ENCODE measurements around the gene TBC1D22B.

The TBC1D22B gene

DNA sequence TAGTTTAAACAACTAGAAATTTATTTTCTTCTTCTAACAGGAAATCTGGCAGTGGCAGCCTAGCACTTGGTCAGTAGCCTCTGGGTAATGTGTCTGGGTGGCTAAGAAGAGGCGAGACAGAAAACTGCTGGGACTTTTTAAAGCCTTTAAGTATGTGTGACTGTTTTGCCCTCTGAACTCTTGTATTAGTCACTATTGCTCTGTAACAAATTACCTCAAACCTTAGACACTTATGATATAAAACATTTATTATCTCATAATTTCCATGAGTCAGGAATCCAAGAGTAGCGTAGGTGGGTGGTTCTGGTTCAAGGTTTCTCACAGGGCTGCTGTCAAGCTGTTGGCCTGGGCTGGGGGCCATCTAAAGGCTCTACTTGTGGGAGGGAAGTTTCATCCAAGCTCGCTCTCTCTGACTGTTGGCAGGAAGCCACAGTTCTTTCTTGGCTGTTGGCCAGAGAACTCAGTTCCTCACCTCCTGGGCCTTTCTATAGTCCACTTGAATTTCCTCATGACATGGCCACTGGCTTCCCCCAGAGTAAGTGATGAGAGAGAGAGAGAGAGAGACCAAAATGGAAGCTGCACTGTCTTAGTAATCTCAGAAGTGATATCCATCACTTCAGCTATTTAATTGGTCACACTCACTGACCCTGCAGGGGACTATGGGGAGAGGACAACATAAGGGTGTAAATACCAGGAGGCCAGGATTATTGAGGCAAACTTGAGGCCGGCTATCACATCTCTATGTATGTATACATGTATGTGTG, 17.4 kb upstream of the TBC1D22B start:
- DNase-seq, result peak; percentile 83 to 84

DNA sequence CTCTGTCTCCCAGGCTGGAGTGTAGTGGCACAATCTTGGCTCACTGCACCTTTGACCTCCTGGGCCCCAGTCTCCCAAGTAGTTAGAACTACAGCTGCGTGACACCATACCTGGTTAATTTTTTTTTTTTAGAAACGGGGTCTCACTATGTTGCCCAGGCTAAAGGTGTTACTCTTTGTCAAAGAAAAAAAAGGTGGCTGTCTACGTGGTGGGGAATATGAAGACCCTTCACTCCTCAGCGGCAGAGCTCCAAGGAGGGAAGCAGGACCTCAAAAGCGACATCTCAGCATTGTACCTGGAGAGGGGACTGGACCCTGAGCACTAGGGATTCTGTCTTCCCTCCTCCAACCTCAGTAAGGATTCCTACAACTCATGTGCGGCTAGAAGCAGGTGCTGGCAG, 16.4 kb upstream of the TBC1D22B start:
- no peak for DNase-seq

DNA sequence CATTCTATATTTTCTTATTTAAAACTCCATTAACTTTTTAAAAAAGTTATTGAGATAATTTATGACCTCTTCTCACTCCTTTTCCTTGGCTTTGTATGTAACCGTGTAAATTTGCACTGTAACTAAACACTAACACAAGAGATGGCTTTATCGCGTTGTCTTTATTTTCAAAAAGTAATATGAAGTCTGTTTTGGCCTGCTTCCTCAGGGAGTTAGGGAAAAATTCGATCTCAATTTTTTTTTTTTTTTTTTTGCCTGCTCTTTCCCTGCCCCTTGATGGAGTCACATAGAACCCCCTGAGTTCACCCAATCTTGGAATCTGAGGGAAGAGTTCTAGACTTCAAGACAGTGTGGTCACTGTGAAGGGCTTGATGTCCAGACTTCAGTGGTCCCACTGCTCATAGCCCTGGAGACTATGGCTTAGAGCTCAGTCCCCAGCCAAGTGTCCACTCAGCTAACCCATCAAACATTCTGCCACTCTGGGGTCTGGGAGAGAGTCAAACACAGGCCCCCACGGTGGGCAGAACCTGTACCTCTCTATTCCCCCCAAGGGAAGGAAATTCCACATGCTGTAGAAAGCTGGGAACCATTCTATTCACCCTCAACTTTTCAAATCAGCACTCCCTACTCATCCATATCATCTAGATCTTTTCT, 15.7 kb upstream of the TBC1D22B start:
- DNase-seq, result no peak

DNA sequence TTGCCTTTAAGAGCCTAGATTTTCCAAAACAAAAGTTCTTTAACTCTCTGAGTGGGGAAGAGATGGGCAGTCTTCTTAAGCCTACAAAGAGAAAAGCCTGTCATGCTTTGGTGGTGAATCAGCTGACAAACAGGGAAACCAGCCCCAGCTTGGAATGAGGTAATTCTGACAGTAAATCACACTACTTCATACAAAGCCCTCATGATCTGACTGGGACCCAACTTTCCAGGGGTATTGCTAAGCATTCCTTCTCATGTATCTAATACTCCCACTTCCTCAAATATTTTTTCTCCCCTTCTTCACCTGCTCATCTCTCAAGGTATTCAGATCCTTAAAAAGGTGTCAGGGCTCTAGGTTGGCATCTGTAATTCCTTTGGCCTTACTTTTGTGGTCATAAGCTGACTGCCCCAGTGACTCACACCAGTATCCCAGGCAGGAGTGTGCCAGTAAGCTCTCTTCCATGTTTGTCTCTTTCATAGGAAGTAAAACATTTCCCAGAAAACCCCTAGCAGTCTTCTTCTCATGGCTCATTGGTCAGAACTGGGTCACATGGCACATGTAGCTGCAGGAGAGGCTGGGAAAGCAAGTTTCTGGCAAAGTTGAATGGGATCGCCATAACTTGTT, 15.0 kb upstream of the TBC1D22B start:
- DNase-seq, result peak; percentile 6 to 11

DNA sequence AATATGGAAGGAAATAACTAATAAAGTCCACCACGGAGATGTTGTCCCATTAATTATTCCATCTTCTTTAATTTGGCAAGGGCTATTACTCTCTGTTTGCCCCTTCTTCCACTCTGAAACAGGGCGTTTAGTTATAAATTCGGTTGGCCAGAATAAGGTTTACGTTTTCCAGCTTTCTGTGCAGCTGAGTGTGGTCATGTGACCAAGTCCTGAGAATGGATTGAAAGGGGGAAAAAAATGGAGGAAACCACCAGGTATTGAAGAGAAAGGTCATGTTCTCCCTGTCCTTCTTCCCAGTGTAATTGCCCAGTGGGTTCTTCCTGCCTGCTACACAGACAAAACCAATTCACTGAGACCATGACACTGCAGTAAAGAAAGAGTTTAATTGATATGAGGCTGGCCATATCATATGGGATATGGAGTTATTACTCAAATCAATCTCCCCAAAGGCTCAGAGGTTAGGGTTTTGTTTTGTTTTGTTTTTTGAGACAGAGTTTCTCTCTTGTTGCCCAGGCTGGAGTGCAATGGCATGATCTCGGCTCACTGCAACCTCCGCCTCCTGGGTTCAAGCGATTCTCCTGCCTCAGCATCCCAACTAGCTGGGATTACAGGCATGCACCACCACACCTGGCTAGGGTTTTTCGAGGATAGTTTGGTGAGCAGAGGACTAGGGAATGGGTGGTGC, 14.3 kb upstream of the TBC1D22B start:
- no peak for DNase-seq

DNA sequence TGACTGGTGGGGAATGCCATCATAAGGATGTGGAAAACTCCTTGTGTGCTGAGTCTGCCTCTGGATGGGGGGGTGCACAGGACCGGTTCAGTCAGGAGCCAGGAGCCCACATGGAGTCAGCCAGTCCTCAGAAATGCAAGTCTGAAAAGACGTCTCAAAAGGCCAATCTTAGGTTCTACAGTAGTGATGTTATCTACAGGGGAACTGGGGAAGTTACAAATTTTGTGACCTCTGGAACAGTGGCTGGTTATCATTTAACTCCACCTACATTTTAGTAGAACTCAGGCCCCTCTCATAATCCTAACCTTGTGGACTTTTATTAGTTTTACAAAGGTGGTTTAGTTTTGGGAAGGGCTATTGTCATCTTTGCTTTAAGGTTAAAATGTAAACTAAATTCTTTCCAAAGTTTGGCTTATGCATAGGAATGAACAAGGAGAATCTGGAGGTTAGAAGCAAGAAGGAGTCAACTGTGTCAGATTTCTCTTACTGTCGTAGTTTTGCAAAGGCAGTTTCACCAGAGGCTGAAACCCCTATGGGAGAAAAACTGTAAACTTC, 13.7 kb upstream of the TBC1D22B start:
- DNase-seq, result no peak

DNA sequence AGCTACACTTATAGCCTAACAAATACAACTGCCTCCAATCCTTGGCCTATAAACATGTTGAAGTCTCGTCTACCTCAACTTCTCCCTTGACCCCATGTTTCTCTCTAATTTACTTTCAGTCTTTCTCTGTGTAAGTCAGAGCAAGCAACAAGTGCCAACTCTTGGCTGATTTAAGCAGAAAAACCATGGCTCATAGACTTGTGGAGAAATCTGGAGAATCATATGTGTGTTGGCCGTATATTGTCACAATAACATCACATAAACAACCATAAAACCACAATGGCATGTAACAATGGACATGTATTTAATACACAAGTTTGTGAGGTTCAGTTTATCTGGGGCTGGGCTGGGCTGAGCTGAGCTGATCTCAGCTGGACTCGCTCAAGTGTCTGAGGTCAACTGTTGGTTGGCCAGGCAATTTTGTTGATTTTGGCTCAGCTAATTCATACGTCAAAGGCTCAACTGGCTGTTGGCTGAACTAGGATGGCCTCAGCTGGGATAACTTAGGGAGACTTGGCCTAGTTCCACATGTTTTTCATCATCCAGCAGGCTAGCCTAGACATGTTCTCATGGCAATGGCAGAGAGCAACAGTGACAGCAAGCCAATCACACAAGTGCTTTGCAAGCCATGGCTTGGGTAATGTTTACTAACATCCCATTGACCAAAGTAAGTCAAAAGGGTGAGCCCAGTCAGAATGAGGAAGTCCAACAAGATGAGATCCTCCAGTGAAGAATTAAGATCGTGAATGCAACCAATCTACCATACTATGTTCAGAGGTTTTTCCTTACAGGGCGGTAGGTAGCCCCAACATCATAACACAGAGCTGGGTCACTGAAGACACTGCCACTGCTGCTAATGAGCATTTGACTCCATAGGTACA, 12.9 kb upstream of the TBC1D22B start:
- peak; percentile 98 for DNase-seq

DNA sequence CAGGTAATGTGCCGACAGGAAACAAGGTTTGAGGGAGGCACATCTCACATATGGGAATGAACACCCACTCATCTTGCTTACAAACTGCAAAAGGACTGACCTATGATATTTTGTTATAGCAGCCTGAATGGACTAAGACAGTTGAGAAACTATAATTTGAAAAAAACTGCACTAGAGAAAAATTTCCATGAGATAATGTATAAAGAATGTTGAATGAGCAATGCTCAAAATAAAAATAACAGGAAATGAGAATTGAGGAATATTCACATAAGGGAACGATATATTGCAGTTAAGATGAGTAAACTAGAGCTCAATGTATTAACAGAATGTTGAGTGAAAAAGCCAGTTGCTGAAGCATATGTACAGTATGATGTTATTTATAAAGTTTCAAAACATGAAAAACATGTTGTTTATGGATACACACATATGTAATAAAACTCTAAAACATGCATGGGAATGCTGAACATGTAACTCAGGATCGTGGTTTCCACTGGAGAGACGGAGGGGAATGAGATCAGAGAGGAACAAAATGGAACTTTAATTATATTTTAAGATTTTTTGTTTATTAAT, 6.3 kb upstream of the TBC1D22B start:
- no peak for DNase-seq

DNA sequence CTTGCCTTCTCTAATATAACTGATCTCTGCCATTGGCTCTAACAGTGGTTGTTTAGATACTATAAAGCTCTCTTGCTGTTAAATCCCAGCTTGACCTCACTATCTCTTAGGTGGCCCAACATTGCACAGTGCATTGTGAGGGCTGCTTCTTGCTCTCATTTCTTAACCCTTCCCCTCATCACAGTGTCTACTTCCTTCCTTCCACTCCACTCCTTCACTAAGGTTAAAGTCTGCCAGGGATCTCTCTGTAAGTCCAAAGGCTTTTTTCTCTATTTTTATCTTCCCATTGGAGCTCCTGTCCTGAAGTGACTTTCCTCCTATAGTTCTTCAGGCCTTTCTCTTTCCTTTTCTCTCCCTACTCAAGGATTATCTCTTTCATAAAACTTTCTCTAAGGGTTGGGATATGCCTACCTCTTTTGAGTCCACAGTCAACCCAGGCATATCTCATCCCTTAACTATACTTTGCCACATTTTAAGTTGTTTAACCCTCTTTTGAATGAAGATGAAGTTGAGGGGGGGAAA, 4.0 kb upstream of the TBC1D22B start:
- no peak for DNase-seq

DNA sequence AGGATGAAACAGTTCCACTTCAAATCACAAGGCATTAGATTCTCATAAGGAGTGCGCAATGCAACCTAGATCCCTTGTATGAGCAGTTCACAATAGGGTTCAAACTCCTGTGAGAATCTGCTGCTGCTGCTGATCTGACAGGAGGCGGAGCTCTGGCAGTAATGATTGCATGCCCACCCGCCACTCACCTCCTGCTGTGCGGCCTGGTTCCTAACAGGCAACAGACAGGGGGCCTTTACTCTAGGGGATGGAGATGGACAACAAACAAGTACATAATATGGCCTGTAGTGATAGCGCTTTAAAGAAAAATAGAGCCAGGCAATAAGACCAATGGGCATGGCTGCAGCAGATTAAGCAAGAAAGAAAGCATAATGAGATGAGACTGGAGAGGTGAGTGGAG, 2.7 kb upstream of the TBC1D22B start:
- DNase-seq, result no peak

DNA sequence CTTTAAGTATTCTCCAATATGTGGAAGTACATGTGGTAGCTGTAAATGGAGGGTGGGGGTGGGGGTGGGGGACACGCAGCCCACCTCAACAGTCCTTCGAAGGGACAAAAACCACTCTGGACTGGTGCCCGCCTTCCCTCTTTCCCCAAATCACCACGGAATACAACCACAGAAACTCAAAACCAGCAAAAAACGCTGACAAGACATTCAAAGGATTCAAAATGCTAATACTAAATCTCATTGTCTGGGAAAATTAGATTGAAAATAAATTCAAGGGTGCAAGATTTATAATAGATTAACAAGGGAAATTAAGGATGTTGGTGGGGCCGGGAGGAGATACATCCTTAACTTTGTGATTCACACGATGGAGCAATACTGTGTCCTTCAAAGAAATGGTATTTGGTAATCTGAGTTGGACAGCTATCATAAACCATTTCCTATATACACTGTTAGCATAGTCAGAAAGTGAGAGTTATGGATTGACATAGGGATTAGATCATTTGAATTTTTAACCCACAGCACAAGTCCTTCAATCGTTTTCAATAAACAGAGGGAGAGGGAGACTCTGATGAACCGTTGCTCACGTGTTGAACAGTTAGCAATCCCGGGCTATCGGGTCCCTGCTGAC, 766 bp upstream of the TBC1D22B start:
- no peak for DNase-seq

DNA sequence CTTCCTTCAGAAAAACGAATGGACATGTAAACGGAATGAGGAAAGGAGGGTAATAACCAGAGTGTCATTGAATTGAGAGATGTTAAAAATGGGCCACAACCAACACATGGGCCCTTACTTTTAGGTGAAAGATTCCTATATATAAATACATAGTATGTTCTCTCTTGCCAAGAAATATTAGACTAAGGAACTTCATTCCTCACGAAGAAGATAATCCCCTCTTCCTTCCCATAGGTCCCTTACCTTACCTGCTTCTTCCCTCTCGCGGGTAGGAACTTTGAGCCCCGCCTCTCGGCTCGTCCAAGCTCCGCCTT, 295 bp upstream of the TBC1D22B start:
- no peak for DNase-seq

DNA sequence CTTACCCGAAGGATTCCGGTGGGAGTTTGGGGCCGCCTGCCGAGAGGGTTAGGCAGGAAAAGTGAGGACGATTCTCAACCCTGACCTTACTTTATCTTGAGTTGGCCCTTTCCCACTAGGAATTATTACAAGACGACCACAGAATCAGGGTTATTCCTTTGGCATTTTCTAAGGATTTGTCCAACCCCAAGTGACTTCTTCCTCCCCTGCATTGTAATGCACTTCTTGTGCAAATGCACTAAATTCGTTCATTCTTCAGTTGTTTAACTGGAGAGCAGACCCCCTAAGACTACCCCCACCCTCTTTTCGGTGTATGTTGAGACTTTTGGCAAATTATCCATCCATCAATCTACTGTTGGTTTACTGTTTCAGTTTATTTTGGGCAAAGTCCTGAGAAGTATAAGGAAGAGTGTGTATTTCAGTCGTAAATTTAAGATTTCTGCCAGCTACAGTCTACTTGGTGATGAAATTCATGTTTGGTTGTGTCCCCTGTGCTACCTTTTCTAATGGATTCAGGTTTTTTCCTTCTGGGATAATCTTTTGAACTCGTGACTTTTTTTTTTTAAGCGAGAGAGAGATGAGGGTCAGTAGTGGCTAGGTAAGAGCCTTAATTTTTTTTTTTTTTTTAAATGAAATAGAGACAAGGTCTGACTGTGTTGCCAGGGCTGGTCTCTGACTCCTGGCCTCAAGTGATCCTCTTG, 983 bp downstream of the TBC1D22B start:
- peak in 1 of 2 experiments; percentile 11 for DNase-seq

DNA sequence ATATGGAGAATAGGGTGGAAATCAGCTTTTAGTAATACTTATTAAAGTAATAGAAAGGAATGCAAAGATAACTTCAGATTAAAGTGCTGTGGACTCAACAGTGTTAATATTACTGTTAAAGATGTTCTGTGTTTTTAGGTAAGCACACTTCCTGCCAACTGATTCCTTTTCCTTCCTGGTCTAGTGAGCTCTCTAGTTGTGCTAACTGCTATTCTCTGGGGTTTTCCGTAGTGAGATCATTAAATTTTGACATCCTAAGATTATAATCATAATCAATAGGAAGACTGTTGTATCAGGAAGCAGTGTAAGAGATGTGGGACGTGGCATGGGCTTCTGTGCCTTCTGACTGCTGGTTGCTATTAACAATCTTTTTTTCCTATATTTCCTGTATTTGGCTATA, 1.6 kb downstream of the TBC1D22B start:
- no peak for DNase-seq

DNA sequence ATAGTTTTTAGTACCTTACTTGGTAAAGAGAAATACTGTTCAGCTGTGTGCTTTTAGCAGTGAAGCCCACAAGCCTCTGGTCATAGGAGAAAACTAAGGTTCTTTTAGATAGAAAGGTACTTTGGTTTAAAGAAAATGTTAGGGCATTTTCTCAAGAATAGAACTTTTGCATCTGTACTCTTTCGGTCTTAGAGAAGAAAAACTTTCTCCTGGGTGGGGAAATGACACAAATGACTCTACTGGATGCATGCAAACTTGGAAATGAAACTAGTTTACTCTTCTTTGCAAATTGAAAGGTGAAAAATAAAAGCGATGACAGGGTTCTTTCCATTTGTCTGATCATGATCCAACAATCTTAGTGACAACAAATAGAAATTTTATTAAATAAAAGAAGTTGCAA, 2.5 kb downstream of the TBC1D22B start:
- no peak for DNase-seq

DNA sequence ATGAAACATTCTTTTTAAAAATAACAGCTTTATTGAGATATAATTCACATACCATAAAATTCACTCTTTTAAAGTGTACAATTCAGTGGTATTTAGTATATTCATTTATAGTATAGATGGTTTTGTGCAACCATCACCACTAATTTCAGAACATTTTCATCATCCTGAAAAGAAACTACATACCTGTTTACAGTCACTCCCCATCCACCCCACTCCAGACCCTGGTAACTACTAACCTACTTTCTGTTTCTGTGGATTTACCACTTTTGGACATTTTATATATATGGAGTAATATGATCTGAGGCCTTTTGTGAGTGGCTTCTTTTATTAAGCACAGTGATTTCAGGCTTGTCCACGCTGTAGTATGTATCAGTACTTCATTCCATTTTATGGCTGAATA, 2.9 kb downstream of the TBC1D22B start:
- DNase-seq, result no peak

DNA sequence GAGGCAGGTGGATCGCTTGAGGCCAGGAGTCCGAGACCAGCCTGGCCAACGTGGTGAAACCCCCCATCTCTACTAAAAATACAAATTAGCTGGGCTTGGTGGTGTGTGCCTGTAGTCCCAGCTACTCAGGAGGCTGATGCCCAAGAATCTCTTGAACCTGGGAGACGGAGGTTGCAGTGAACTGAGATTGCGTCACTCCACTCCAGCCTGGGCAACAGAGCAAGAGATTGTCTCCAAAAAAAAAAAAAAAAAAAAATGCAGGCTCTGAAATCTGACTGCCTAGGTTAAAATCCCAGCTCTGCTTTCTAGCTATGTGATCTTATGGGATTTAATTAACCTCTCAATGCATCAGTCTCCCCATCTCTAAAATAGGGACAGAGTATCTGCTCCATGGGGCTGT, 3.6 kb downstream of the TBC1D22B start:
- no peak for DNase-seq

DNA sequence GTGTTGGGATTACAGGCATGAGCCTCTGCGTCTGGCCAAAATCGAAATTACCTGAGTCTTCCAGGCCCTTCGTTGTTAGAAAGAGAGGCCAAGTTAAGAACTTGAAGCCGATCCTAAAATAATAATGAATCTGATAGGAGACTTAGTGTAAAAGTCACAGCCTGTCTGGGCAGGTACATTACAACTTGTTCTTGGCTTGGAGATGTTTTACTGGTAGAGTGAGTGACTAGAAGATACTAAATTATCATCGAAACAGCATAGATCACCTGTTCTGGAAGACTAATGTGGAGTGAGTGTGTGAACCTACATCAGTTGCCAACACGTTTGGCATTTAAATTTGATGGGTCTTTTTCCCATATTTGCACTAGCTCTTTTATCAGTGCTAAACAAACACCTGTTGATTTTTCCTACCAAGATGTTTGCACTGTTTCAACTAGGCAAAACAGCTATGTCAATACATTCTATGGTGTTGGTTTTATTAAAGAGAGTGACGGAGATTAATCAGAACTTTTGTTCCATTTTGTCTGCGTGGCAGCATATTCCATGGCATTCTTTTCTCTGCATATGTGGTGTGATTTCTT, 5.0 kb downstream of the TBC1D22B start:
- DNase-seq, result no peak

DNA sequence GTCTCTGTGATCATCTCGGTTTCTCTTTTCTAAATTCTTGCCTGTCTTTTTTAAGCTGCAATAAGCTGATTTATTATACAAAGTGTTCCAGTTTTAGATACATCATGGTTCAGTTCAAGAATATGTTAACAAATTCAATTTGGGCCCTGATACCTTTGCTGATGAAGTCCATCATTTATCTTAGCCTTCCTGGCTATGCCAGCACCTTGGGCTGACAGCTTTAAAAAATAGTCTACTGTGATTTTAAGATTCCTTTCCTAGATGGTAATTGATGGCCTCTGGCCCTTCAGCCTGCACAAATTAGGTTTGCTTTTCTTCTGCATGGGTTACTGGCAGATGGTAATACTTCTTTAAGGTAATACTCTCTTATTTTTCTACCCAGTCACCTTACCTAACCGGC, 7.4 kb downstream of the TBC1D22B start:
- no peak for DNase-seq

DNA sequence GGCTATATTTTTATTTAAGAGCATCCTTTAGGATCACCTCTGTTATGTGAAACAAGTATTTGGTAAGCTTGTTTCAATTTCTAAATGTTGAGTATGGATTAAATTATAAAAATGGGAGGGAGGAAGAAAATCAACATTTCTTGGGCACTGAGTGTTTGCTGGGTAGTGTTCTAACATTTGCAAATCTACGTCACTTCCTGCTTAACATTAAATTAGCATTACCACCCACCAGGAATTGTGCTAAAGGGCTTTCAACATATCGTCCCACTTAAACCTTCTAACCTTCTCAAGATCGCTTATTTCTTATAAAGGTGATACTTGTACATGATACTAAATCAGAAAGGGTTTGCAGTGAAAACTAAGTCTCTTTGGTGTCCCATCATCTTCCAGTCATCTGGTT, 8.3 kb downstream of the TBC1D22B start:
- no peak for DNase-seq
